ENCODE results near the gene CHMP1A. TPM values are rescaled to one million over a fixed set of nuclear protein-coding genes. Genes with fewer than 3 reads are reported as not detected.

Gene CHMP1A
- total RNA-seq, 3 donors from 2014 or later, result 104 to 163 (median 108) TPM

DNA sequence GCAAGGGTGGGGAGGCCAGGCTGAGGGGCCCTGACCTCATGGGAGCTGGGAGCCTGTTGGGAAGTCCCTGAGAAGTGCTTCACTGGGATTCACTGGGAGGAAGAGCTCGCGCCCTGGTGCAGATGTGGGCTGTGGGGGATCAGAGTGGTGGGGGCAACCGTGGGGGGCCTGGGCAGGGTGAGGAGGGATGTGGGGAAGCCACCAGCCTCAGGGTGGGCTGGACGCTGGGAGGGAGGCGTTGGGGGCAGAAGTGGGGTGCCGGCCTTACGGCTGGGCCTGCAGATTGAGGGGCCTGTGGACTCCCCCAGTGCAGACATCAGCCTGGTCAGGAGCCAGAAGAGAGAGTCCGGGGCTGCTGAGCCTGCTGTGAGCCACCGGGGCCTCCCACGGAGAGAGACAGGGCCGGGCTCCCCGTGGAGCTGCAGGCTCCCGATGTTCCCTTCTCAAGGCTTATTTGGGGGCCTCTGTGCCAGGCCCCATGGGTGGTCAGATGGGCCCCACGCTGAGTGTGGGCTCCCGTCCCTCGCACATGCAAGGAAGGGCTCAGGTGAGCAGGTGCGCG lies 36.3 kb downstream of the CHMP1A start:
- DNase-seq (no peak), ATAC-seq (no peak)
- Histone ChIP-seq H3K4me1 (ENCODE audit: low read depth) (no peaks in the 10 kb centered on the region), H3K4me3 (no peak overlapping the region), H3K9me3 (no peaks in the 10 kb centered on the region), H3K36me3 (ENCODE audit: low read depth) (no peaks in the 10 kb centered on the region)
- intact Hi-C loops (cut with DNase I, micrococcal nuclease), result no loop called here
- TF ChIP-seq, protein P1, sequence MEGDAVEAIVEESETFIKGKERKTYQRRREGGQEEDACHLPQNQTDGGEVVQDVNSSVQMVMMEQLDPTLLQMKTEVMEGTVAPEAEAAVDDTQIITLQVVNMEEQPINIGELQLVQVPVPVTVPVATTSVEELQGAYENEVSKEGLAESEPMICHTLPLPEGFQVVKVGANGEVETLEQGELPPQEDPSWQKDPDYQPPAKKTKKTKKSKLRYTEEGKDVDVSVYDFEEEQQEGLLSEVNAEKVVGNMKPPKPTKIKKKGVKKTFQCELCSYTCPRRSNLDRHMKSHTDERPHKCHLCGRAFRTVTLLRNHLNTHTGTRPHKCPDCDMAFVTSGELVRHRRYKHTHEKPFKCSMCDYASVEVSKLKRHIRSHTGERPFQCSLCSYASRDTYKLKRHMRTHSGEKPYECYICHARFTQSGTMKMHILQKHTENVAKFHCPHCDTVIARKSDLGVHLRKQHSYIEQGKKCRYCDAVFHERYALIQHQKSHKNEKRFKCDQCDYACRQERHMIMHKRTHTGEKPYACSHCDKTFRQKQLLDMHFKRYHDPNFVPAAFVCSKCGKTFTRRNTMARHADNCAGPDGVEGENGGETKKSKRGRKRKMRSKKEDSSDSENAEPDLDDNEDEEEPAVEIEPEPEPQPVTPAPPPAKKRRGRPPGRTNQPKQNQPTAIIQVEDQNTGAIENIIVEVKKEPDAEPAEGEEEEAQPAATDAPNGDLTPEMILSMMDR (IDR thresholded peaks at IDR 0.05), result no peak

DNA sequence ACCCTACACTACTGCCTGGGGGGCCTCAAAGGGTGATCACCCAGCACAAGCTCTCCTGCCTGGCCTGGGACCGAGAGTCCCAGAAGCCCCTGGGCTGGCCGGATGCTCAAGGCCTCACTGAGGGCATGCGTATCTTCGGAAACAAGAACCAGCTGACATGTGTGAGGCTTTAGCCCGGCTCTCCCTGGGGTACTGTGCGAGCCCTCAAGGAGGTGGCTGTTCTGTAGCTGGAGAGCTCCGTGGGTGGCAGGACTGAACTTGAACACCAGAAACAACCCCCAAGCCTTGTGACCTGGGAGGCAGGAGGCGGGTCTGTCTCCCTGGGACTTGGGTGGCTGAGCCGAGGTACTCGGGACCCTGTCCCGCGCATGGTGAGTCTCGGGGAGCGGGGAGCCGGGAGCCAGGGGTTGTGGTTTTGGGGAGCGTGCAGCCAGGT lies 37.1 kb downstream of the CHMP1A start:
- no peak for ATAC-seq
- intact Hi-C loops (cut with DNase I, micrococcal nuclease), result no loop called here
- Histone ChIP-seq H3K36me3 (ENCODE audit: low read depth) (no peaks in the 10 kb centered on the region), H3K4me1 (ENCODE audit: low read depth) (no peaks in the 10 kb centered on the region), H3K9me3 (no peaks in the 10 kb centered on the region), H3K4me3 (no peak overlapping the region)
- TF ChIP-seq, protein P1 (IDR thresholded peaks at IDR 0.05), result no peak
- no peak for DNase-seq

DNA sequence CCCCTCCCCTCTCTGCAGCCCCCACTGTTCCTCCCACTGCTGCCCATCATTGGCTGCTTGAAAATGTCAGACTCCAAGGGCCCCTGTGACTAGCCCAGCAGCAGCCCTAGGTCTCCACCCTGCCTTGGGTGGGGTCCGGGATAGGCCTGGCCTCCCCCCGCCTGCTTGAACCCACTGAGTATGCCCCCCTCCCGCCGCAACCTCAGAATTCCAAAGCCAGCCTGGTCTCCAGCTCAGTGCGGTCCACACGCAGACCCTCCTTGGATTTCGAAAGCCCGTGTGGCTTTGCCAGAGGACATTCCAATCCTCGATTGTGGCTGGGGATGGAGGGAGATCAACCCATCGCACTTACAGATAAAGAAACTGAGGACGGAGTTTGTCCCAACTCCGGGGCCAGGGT lies 37.7 kb downstream of the CHMP1A start:
- ATAC-seq (no peak), DNase-seq (no peak)
- no peaks in the 10 kb centered on the region for H3K4me1 ChIP-seq (ENCODE audit: low read depth)
- H3K9me3 ChIP-seq, result no peaks in the 10 kb centered on the region
- TF ChIP-seq, protein P1 (IDR thresholded peaks at IDR 0.05), result no peak
- H3K4me3 ChIP-seq, result no peak overlapping the region
- H3K36me3 ChIP-seq (ENCODE audit: low read depth), result no peaks in the 10 kb centered on the region
- intact Hi-C loops (cut with DNase I, micrococcal nuclease), result no loop called here

DNA sequence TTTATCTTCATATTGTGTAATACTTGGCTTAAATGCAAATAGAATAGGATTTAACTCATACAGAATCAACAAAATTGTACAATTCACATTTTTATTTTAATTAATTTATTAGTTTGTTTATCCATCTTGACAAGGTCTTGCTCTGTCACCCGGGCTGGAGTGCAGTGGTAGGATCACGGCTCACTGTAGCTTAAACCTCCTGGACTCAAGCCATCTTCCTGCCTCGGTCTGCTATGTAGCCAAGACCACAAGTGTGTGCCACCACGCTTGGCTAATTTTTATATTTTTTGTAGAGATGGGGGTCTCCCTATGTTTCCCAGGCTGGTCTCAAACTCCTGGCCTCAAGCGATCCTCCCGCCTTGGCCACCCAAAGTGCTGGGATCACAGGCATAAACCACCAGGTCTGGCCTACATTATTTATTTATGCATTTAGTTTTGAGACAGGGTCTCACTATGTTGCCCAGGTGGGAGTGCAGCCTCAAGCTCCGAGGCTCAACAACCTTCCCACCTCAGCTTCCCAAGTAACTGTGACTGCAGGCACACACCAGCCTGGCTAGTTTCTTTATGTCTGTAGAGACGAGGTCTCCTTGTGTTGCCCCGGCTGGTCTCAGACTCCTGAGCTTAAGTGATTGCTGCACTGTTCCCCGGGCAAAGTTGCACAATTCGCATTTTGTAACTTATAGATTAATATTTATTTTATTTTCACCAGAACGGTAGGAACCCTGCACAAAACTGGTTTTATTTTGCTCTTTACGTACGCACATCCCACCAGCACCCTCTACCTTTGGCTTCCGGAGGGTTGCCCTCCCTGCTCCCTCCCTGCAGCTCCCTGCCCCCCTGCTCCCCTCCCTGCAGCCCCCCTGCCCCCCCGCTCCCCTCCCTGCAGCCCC lies 39.2 kb downstream of the CHMP1A start:
- no peaks in the 10 kb centered on the region for H3K4me1 ChIP-seq (ENCODE audit: low read depth)
- H3K36me3 ChIP-seq (ENCODE audit: low read depth), result no peaks in the 10 kb centered on the region
- no peaks in the 10 kb centered on the region for H3K9me3 ChIP-seq
- intact Hi-C loops (cut with DNase I, micrococcal nuclease), result no loop called here
- ATAC-seq (no peak), DNase-seq (no peak)
- H3K4me3 ChIP-seq, result no peak overlapping the region
- TF ChIP-seq, protein P1 (IDR thresholded peaks at IDR 0.05), result no peak

- H3K4me3 ChIP-seq, result no peak overlapping the region
- DNase-seq (no peak), ATAC-seq (no peak)
- TF ChIP-seq, protein P1 (IDR thresholded peaks at IDR 0.05), result no peak
- no peaks in the 10 kb centered on the region for H3K9me3 ChIP-seq
- intact Hi-C loops (cut with DNase I, micrococcal nuclease), result no loop called here
- no peaks in the 10 kb centered on the region for H3K36me3 ChIP-seq (ENCODE audit: low read depth)
- H3K4me1 ChIP-seq (ENCODE audit: low read depth), result no peaks in the 10 kb centered on the region
Observed at GRCh38 chr16:89617036-89617435, 40.5 kb downstream of the CHMP1A start.
